Measurements from ENCODE around the gene PRADC1. TPM values are rescaled to one million over a fixed set of nuclear protein-coding genes. Genes with fewer than 3 reads are reported as not detected.

The PRADC1 gene
- total and polyA plus RNA-seq, 8 donors = 8.5 to 23.3 (median 14.5) TPM

DNA sequence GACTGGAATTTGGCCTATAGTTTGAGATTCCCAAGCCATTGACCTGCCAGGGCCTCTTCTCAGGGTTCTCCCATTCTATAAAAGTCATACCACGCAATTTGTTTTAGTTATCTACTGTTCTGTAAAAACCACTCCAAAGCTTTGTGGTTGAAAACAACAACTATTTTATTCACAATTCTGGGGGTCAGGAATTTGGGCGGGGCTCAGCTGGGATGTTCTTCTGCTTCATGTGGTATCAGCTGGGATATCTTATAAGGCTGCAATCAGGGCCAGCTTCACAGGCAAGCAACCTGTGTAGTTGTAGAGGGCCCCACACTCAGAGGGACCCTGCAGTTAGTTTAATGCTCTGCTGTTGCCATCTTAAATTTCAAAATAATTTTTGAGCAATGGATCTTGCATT, 47.1 kb downstream of the PRADC1 start:
- no peaks in the 10 kb centered on the region for H3K27me3 ChIP-seq
- H3K36me3 ChIP-seq = no peaks in the 10 kb centered on the region
- H3K27ac ChIP-seq = no peak overlapping the region
- TF ChIP-seq, protein P1, sequence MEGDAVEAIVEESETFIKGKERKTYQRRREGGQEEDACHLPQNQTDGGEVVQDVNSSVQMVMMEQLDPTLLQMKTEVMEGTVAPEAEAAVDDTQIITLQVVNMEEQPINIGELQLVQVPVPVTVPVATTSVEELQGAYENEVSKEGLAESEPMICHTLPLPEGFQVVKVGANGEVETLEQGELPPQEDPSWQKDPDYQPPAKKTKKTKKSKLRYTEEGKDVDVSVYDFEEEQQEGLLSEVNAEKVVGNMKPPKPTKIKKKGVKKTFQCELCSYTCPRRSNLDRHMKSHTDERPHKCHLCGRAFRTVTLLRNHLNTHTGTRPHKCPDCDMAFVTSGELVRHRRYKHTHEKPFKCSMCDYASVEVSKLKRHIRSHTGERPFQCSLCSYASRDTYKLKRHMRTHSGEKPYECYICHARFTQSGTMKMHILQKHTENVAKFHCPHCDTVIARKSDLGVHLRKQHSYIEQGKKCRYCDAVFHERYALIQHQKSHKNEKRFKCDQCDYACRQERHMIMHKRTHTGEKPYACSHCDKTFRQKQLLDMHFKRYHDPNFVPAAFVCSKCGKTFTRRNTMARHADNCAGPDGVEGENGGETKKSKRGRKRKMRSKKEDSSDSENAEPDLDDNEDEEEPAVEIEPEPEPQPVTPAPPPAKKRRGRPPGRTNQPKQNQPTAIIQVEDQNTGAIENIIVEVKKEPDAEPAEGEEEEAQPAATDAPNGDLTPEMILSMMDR (IDR thresholded peaks at IDR 0.05) = no peak
- H3K4me1 ChIP-seq = no peaks in the 10 kb centered on the region
- H3K9me3 ChIP-seq = peaks cover 0 to 6% of the 10 kb centered on the region in 2 donors
- H3K4me3 ChIP-seq = no peak overlapping the region
- intact Hi-C loops (cut with DNase I) = no loop called here
- ATAC-seq (no peak), DNase-seq (no peak)

Other genes with a start within 250 kb of the PRADC1 start
- 10 to 100 TPM; 17.1 to 19.7 TPM for gene SFXN5, start 161.5 kb downstream of the PRADC1 start, total RNA-seq
- gene SFXN5, start 161.5 kb downstream of the PRADC1 start, polyA plus RNA-seq (ENCODE audit: insufficient read length in 6 of 6) = 10 to 100 TPM; 14.5 to 21.1 (median 15.2) TPM
- 10 to 100 TPM; 21.1 to 29.8 TPM for gene RAB11FIP5, start 120.3 kb downstream of the PRADC1 start, total RNA-seq
- gene RAB11FIP5, start 120.3 kb downstream of the PRADC1 start, polyA plus RNA-seq (ENCODE audit: insufficient read length in 6 of 6) = 10 to 100 TPM in 5 of 6 donors, 1 to 10 TPM in 1; 8.5 to 14.8 (median 13.5) TPM
- gene NOTO, start 30.7 kb downstream of the PRADC1 start, total RNA-seq = not detected
- gene NOTO, start 30.7 kb downstream of the PRADC1 start, polyA plus RNA-seq (ENCODE audit: insufficient read length in 6 of 6) = under 1 TPM in 4 of 6 donors, not detected in 2; 0.10 to 0.17 (median 0.11) TPM
- gene SMYD5, start 19.0 kb downstream of the PRADC1 start, total RNA-seq = 10 to 100 TPM; 12.1 to 18.0 TPM
- gene SMYD5, start 19.0 kb downstream of the PRADC1 start, polyA plus RNA-seq (ENCODE audit: insufficient read length in 6 of 6) = 10 to 100 TPM; 30.0 to 46.2 (median 38.6) TPM
- gene CCT7, start 1.1 kb upstream of the PRADC1 start, total RNA-seq = 100 to 1,000 TPM; 177 to 226 TPM
- gene CCT7, start 1.1 kb upstream of the PRADC1 start, polyA plus RNA-seq (ENCODE audit: insufficient read length in 6 of 6) = 100 to 1,000 TPM; 178 to 233 (median 214) TPM
- 1 to 10 TPM; 2.4 to 3.5 TPM for gene FBXO41, start 51.2 kb upstream of the PRADC1 start, total RNA-seq
- gene FBXO41, start 51.2 kb upstream of the PRADC1 start, polyA plus RNA-seq (ENCODE audit: insufficient read length in 6 of 6) = 1 to 10 TPM; 1.4 to 2.2 (median 1.9) TPM
- gene EGR4, start 60.3 kb upstream of the PRADC1 start, total RNA-seq = not detected
- gene EGR4, start 60.3 kb upstream of the PRADC1 start, polyA plus RNA-seq (ENCODE audit: insufficient read length in 6 of 6) = under 1 TPM in 1 of 6 donors, not detected in 5; 0.08 TPM
- 10 to 100 TPM; 16.4 to 16.7 TPM for gene ALMS1, start 152.6 kb upstream of the PRADC1 start, total RNA-seq
- gene ALMS1, start 152.6 kb upstream of the PRADC1 start, polyA plus RNA-seq (ENCODE audit: insufficient read length in 6 of 6) = 10 to 100 TPM; 37.0 to 46.0 (median 41.4) TPM